ENCODE results near the gene SERPINH1.
"Not testable (repeated sequence)": the region's sequence is repeated elsewhere in the genome, so short reads cannot be mapped to it uniquely, and the experiment has no call there.

Gene SERPINH1

GRCh38 chr11:75578977-75579376 lies 16.9 kb downstream of the SERPINH1 start:
- no peak for DNase-seq

- no peak for DNase-seq
These were observed 17.8 kb downstream of the SERPINH1 start for GRCh38 chr11:75579841-75580240.

- DNase-seq: no peak
These were observed 20.4 kb downstream of the SERPINH1 start for GRCh38 chr11:75582506-75582894.

GRCh38 chr11:75582895-75583717 lies 21.1 kb downstream of the SERPINH1 start:
- no peak for DNase-seq

- DNase-seq: no peak
These were observed 21.9 kb downstream of the SERPINH1 start for GRCh38 chr11:75583718-75584658.

GRCh38 chr11:75584659-75585292 lies 22.7 kb downstream of the SERPINH1 start:
- not testable (repeated sequence) for DNase-seq

GRCh38 chr11:75585293-75585670 lies 23.2 kb downstream of the SERPINH1 start:
- no peak for DNase-seq

- no peak for DNase-seq
These were observed 24.3 kb downstream of the SERPINH1 start for GRCh38 chr11:75586395-75586794.

GRCh38 chr11:75588051-75588481 lies 26.0 kb downstream of the SERPINH1 start:
- DNase-seq: no peak

- no peak for DNase-seq
These were observed 27.0 kb downstream of the SERPINH1 start for GRCh38 chr11:75589051-75589450.

- no peak for DNase-seq
These were observed 27.9 kb downstream of the SERPINH1 start for GRCh38 chr11:75589933-75590332.

GRCh38 chr11:75591371-75591770 lies 29.3 kb downstream of the SERPINH1 start:
- DNase-seq: no peak

GRCh38 chr11:75591966-75592365 lies 29.9 kb downstream of the SERPINH1 start:
- DNase-seq: no peak

GRCh38 chr11:75592715-75593114 lies 30.7 kb downstream of the SERPINH1 start:
- DNase-seq: no peak

GRCh38 chr11:75593286-75593915 lies 31.3 kb downstream of the SERPINH1 start:
- DNase-seq: no peak

GRCh38 chr11:75594211-75594610 lies 32.2 kb downstream of the SERPINH1 start:
- DNase-seq: no peak

GRCh38 chr11:75595429-75595828 lies 33.4 kb downstream of the SERPINH1 start:
- no peak for DNase-seq

- no peak for DNase-seq
These were observed 34.9 kb downstream of the SERPINH1 start for GRCh38 chr11:75596914-75597313.

- no peak for DNase-seq
These were observed 35.6 kb downstream of the SERPINH1 start for GRCh38 chr11:75597636-75598035.

- DNase-seq: no peak
These were observed 36.2 kb downstream of the SERPINH1 start for GRCh38 chr11:75598264-75598663.

- no peak for DNase-seq
These were observed 36.8 kb downstream of the SERPINH1 start for GRCh38 chr11:75598900-75599299.

GRCh38 chr11:75600356-75600755 lies 38.3 kb downstream of the SERPINH1 start:
- no peak for DNase-seq

- no peak for DNase-seq
These were observed 39.4 kb downstream of the SERPINH1 start for GRCh38 chr11:75601494-75601893.

Data from NCI-H1436 treated with DMSO at 0.1 percent for 48 hours (cell line).